Measurements from ENCODE around the gene LAMTOR1.

Gene LAMTOR1

DNA sequence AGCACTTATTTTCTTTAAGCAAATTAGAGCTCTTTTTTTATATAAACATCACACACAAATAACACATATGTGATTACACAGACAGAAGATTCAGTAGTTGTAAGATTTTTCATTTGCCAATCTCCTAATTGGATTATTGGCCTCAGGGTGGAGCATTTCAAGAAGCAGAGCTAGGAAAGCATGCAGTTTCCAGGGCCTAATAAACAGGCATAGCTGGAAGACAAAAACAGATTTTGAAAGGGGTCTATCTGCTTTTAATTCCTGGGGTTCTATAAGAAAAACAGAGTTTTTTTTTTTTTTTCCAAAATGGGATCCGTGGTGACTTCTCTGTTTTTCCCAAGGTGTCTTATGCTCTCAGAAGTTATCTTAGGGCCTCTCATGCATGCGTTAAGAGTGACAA is 24.8 kb upstream of the LAMTOR1 start:
- H3K4me3 ChIP-seq (ENCODE audit: low read length) = no peak overlapping the region
- TF ChIP-seq, protein P1, sequence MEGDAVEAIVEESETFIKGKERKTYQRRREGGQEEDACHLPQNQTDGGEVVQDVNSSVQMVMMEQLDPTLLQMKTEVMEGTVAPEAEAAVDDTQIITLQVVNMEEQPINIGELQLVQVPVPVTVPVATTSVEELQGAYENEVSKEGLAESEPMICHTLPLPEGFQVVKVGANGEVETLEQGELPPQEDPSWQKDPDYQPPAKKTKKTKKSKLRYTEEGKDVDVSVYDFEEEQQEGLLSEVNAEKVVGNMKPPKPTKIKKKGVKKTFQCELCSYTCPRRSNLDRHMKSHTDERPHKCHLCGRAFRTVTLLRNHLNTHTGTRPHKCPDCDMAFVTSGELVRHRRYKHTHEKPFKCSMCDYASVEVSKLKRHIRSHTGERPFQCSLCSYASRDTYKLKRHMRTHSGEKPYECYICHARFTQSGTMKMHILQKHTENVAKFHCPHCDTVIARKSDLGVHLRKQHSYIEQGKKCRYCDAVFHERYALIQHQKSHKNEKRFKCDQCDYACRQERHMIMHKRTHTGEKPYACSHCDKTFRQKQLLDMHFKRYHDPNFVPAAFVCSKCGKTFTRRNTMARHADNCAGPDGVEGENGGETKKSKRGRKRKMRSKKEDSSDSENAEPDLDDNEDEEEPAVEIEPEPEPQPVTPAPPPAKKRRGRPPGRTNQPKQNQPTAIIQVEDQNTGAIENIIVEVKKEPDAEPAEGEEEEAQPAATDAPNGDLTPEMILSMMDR (conservative IDR thresholded peaks at IDR 0.05; ENCODE audit: low read length) = no peak
- no peak for DNase-seq (ENCODE audit: low read depth)

- TF ChIP-seq, protein P1 (conservative IDR thresholded peaks at IDR 0.05; ENCODE audit: low read length) = no peak
- H3K4me3 ChIP-seq (ENCODE audit: low read length) = no peak overlapping the region
- no peak for DNase-seq (ENCODE audit: low read depth)
Observed at GRCh38 chr11:72125956-72126355, 22.9 kb upstream of the LAMTOR1 start.

DNA sequence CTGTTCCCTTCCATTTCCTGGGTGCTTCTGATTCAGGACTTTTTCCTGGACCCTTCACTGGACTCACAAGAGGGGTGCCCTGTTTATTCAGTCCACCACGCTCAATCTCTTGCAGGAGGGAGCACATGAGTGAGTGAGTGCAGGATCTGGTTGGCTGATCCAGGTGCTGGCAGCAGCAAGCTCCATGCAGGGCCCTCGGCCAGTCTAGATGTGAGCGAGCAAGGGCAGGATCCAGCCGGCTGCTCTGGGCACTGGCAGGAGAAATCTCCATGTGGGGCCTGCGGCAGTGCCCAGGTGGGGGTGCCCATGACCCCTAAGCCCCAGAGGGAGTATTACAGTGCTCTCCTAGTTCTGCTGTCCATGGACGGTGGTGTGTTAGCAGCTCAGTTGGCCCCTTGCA is 20.9 kb upstream of the LAMTOR1 start:
- DNase-seq (ENCODE audit: low read depth) = no peak
- no peak overlapping the region for H3K4me3 ChIP-seq (ENCODE audit: low read length)
- TF ChIP-seq, protein P1 (conservative IDR thresholded peaks at IDR 0.05; ENCODE audit: low read length) = no peak

DNA sequence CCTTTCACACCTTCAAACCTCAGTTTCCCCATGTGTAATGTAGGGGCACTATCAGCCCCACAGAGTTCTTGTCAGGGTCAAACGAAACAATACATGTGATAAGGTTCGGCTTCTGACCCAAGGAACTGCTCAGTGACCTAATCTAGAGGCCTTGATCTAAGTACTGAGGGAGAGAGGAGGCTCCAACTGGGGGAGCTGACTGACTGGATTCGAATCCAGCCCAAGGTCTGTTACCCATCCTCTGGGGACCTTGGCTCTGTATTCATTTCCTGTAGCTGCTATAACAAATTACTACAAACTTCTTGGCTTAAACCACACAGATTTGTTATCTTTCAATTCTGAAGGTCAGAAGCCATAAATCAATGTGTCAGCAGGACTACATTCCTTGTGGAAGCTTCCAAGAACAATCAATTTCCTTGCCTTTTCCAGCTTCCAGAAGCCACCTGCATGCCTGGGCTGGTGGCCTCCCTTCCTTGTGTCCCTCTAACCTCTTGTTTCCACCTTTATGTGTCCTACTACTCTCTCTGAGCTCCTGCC is 20.1 kb upstream of the LAMTOR1 start:
- H3K4me3 ChIP-seq (ENCODE audit: low read length) = no peak overlapping the region
- TF ChIP-seq, protein P1 (conservative IDR thresholded peaks at IDR 0.05; ENCODE audit: low read length) = no peak
- DNase-seq (ENCODE audit: low read depth) = no peak

GRCh38 chr11:72122607-72123006 is 19.5 kb upstream of the LAMTOR1 start:
- no peak for DNase-seq (ENCODE audit: low read depth)
- TF ChIP-seq, protein P1 (conservative IDR thresholded peaks at IDR 0.05; ENCODE audit: low read length) = no peak
- H3K4me3 ChIP-seq (ENCODE audit: low read length) = no peak overlapping the region

DNA sequence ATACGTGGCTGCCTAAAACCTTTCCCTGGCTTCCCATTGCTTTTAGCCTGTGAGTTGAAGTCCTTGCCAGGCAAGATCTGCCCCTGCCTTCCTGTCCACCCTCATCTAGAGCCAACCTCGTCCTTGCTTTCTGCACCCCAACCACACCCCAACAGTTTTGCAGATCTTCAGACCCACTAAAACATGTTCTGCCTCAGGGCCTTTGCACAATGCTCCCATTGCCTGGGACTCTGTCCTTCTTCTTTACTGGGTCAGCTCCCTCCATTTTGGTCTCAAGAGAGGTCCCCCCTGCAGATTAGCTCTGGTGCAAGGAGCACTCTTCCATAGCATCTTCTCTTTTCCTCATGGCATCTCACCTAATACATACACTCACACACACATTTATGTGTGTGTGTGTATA is 17.8 kb upstream of the LAMTOR1 start:
- no peak for DNase-seq (ENCODE audit: low read depth)
- TF ChIP-seq, protein P1 (conservative IDR thresholded peaks at IDR 0.05; ENCODE audit: low read length) = no peak
- no peak overlapping the region for H3K4me3 ChIP-seq (ENCODE audit: low read length)

- no peak for DNase-seq (ENCODE audit: low read depth)
- H3K4me3 ChIP-seq (ENCODE audit: low read length) = no peak overlapping the region
- TF ChIP-seq, protein P1 (conservative IDR thresholded peaks at IDR 0.05; ENCODE audit: low read length) = no peak
Observed at GRCh38 chr11:72119198-72119597, 16.1 kb upstream of the LAMTOR1 start.
